CD4-positive, alpha-beta T cell treated with Interleukin-6 at 100 ng/mL for 8 hours (primary cell): ENCODE data around the gene LINC00632.

Experiments
- DNase-seq: peaks from one replicate; pipeline ENCODE4 v3.0.0-alpha.2; 2020; ENCODE audit warnings: mixed read lengths, low spot score

The LINC00632 gene

GRCh38 chrX:140765043-140765784 lies 55.7 kb downstream of the LINC00632 start:
- no peak for DNase-seq

- peak; percentile 33 for DNase-seq
Observed at GRCh38 chrX:140766024-140766611, 56.6 kb downstream of the LINC00632 start.

GRCh38 chrX:140767646-140768045 lies 58.1 kb downstream of the LINC00632 start:
- no peak for DNase-seq

GRCh38 chrX:140775211-140775610 lies 65.7 kb downstream of the LINC00632 start:
- no peak for DNase-seq

DNA sequence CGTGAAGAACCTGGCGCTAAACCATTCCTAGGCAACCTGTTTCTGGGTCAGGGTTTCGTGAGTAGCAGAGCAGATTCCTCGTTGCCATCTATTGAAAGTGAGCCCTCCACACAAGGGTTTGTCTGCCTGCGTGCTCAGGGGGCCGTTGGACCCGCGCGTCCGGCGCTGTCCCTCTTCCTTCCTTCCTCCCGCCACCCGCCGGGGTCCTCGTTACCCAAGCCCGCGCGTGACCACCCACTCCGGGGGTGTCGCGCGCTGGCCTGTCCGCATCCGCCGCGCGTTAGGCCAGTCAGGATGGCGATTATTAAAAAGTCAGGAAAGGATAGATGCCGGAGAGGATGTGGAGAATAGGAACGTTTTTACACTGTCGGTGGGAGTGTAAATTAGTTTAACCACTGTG lies 66.8 kb downstream of the LINC00632 start:
- no peak for DNase-seq

- DNase-seq, result no peak
Observed at GRCh38 chrX:140794642-140795041, 85.1 kb downstream of the LINC00632 start.

GRCh38 chrX:140799216-140799615 lies 89.7 kb downstream of the LINC00632 start:
- no peak for DNase-seq

- DNase-seq, result no peak
Observed at GRCh38 chrX:140804292-140804691, 94.7 kb downstream of the LINC00632 start.

GRCh38 chrX:140815868-140816267 lies 106.3 kb downstream of the LINC00632 start:
- DNase-seq, result no peak

DNA sequence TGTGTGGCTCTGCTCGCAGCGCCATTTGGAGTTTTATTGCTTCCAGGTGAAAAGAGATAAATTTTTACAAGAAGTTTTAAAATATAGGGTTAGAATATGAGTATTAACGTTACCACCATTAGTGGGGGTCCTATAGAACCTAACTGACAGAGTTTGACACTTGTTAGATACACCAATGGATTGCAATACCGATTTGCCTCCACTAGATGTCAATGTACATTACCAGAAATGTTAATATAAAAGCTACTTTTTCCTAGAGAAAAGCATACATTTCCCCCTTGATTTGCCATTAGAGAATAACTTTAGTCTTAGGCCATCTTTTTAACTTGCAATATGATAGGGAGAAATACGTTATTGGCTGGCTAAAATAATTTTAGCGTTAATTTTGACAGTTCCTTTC lies 108.4 kb downstream of the LINC00632 start:
- no peak for DNase-seq

- no peak for DNase-seq
Observed at GRCh38 chrX:140821280-140821679, 111.7 kb downstream of the LINC00632 start.

GRCh38 chrX:140822184-140822583 lies 112.6 kb downstream of the LINC00632 start:
- no peak for DNase-seq

GRCh38 chrX:140822861-140823260 lies 113.3 kb downstream of the LINC00632 start:
- no peak for DNase-seq

GRCh38 chrX:140836874-140837273 lies 127.3 kb downstream of the LINC00632 start:
- DNase-seq, result no peak
